UCSD-AML1 (cell line): Measurements from ENCODE around the gene MMP28.

Source experiments
- DNase-seq: peaks from one replicate; lab custom pipeline; 2025; ENCODE audit not compliant: unreplicated experiment; lab: John Stamatoyannopoulos, UW

MMP28 gene

GRCh38 chr17:35795007-35795870, at the start of gene MMP28:
TSS of gene MMP28 (minus strand) at chr17:35795641. CDS start at chr17:35795377, 264 bp downstream.
- peak; percentile 63 for DNase-seq

GRCh38 chr17:35844547-35844946, 49.1 kb upstream of the MMP28 start:
- DNase-seq: no peak

DNA sequence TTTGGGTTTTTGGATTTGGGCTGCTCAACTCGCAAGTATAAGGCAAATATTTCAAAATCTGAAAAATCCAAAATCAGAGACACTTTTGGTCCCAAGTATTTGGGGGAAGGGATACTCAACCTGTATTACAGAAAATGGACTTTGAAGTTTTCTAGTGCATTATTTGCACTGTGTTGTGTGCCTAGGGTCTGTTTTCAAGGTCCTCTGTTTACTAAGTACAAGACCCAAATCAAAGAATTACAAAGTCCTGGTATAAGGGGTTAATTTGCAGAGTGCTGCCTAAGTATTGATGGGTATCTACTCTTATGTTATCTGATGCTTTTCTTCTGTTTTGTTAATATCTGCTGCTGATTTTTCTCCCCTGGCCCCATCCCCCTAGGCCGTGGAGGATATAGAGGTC, 48.3 kb upstream of the MMP28 start:
- no peak for DNase-seq

DNA sequence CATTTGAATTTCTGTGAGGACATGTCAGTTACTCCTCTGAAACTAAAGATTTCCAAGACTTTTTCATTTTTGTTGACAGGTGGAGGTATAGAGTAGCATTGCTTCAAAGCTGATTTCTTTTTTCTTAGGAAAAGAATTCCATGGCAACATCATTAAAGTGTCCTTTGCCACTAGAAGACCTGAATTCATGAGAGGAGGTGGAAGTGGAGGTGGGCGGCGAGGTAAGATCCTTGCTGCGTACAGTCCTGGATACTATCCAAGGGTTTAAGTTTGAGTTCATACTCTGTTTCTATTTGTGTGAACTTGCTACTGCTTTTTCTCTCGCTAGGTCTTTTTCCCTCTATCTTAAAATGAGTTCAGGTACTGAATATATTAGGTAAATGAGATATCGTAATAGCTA, 46.8 kb upstream of the MMP28 start:
- DNase-seq: no peak

DNA sequence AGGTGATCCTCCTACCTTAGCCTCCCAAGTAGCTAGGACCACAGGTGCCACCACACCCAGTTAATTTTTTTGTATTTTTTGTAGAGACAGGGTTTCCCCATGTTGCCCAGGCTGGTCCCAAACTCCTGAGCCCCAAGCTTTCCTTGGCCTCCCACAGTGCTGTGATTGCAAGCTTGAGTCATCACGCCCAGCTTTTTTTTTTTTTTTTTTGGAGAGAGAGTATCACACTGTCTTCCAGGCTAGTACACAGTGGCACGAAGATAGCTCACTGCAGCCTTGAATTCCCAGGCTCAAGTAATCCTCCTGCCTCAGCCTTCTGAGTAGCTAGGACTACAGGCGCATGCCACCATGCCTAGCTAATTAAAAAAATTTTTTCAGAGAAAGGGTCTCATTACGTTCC, 46.1 kb upstream of the MMP28 start:
- no peak for DNase-seq

DNA sequence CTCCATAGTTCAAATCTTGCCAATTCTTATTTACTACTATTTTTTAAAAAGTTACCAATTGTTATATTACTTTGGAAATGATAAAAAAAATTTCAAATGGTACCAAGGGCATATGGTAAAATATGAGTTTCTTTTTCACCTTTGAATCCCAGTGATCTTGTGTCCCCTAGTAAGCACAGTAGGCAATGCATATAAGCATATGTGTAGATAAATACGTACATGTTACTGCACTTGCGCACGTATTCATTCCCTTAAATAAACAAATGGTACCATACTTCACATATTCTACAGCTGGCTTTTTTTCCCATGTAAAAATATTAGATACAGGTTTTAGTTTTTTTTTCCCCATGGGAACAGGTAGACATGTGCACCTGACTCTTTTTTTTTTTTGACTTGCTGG, 45.7 kb upstream of the MMP28 start:
- no peak for DNase-seq

DNA sequence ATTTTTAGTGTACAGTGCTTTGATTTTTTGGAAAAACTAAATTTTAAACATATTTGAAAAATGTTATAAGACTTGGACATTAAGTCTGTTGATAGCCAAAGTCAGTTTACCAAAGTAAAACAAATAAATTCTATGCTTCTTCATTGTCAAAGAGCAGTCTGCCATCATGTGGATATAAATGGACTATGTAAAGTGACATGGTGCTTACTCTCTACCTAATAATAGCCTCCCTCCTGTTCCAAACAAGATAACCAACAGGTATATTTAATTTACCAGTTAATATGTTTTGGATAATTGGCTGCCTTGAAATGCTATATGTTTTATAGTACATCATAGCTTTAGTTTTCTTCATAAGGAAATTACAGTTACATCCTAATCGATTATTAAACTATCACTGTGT, 29.8 kb upstream of the MMP28 start:
- DNase-seq: no peak

GRCh38 chr17:35821308-35821707, 25.9 kb upstream of the MMP28 start:
- no peak for DNase-seq

GRCh38 chr17:35819455-35819854, 24.0 kb upstream of the MMP28 start:
- no peak for DNase-seq

DNA sequence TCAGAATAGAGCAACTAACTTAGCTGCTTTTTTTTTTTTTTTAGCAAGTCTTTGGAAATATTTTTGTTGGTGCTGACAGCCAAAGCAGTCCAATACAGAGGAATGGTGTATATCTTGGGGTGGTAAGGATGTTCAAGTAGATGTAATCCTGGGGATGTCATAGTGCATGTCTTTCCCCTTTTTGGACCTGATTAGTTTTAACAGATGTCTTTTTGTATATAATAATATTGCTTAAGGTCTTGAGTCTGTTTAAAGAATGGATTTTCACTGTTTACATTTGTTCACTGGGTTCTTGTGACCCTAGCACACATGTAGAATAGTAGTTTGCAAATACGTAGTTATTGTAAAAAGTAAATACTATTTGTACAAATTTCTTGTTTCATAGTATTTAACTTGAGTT, 21.8 kb upstream of the MMP28 start:
- DNase-seq: no peak

GRCh38 chr17:35816723-35817122, 21.3 kb upstream of the MMP28 start:
- no peak for DNase-seq

DNA sequence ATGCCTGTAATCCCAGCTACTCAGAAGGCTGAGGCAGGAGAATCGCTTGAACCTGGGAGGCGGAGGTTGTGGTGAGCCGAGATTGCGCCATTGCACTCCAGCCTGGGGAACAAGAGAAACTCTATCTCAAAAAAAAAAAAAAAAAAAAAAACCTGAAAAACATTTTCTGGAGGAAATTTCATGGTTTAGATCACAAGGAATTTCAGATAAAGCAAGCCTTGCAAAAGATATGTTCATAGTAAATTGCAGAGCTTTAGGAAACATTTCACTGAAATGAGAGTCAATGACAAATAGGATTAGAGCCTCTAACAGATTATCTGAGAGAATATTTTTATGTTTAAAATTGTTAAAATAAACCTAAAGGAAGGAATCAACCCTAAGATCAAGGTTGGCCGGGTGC, 17.0 kb upstream of the MMP28 start:
- DNase-seq: no peak

DNA sequence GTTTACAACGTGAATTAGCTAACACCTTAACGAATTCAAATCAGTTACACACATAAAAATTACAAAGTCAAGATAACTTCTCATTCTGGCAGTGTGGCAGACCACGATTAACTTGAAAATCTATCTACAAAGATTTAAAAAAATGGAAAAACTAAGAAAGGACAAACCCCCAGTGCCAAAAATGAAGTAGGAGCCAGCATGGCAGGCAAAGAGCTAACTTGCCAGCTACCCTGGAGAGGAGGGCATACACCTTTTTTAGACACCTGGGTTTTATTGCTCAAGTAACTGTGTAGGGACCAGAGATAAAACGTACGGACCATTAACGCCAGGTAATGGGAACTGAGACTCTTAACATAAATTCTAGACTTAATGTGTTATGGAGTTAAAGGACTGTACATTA, 16.3 kb upstream of the MMP28 start:
- no peak for DNase-seq

GRCh38 chr17:35809855-35810461, 14.5 kb upstream of the MMP28 start:
- DNase-seq: no peak

DNA sequence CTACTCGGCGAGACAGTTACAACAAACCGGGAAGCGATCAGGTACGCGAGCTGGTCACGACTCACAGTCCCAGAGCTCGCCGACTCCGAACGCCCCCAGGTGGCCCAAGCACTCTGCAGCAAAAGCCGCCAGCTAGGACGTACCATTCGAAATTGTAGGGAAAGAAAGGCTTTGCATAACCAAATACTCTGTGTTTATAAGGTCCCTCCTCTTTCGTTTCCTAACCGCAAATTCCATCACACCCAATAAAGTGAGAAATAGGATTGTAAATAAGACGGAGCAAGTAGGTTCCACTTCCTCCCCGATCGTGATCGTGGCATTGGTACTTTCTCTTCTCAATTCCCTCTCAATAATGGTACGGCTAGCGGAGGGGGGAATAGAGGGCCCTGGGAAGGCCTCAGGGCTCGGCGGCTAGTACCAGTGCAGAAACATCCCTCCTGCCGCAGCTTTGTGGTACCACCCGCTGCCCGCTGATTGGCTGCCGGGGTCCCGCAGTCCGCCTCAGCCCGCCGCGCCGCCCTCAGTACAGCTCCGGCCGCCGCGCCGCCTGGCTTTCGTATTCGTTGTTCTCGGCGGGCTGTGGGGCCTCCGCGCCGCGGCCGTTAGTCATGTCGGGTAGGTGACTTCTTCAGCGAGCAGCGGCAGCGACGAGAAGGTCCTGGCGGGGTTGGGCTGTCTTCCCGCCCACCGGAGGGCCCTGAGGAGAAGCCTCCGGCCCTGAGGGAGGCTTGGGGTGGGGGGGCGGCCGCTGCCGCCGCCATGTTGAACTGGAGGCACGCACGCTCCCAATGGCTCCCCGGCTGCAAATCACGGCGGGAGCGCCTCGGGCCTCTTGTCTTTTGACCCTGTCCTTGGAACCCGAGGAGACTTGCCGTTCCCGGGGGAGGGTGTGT, 13.8 kb upstream of the MMP28 start, which contains the start of gene TAF15:
TSS of gene TAF15 (plus strand) at position 523 of the 893 bp plus-strand sequence. CDS start at position 609, 86 bp downstream.
- peak; percentile 94 for DNase-seq

- peak; percentile 56 for DNase-seq
Observed at GRCh38 chr17:35808240-35808961, 13.0 kb upstream of the MMP28 start.

- DNase-seq: no peak
Observed at GRCh38 chr17:35807371-35808144, 12.1 kb upstream of the MMP28 start.

DNA sequence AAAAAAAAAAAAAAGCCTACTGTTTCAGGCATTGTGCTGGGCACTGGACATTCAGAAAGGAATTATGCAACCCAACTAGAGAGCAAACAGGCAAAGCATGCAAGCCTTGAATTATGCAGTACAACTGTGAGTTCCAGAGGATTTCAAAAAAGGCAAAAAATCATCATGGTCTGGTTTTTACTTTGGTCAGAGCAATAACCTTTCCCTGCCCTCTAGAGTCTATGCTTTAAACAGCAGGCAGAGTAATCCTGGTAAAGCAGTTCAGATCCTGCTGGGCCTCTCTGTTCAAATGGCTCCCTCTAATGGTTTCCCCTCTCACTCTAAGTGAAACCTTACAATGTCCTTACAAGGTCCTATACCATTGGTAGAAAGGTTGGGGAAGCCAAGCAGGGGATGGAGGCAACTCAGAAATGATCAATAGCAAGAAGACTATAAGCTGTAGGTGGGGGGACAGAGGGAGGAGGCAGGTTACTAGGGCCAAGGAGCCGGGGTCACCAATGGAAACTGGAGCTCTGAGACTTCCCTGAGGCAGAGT, 9.3 kb upstream of the MMP28 start:
- no peak for DNase-seq

- DNase-seq: peak; percentile 89
Observed at GRCh38 chr17:35801583-35802224, 6.3 kb upstream of the MMP28 start.
